Activated CD8-positive, alpha-beta memory T cell treated with anti-CD3 and anti-CD28 coated beads for 4 hours (primary cell): ENCODE results near the gene CUX1.
"Not testable (repeated sequence)": the region's sequence is repeated elsewhere in the genome, so short reads cannot be mapped to it uniquely, and the experiment has no call there.

ENCODE experiments used
- DNase-seq, 2 donors: peaks; one replicate each; pipeline ENCODE4 v3.0.0-alpha.2; 2020; ENCODE audit warnings: low read depth in 2 of 2

CUX1 gene

GRCh38 chr7:102138676-102139075 is 321.2 kb downstream of the CUX1 start:
- DNase-seq = no peak

GRCh38 chr7:102140952-102141370 is 323.5 kb downstream of the CUX1 start:
- DNase-seq = no peak

GRCh38 chr7:102142433-102142832 is 325.0 kb downstream of the CUX1 start:
- not testable (repeated sequence) for DNase-seq

- no peak for DNase-seq
These were observed 328.7 kb downstream of the CUX1 start for GRCh38 chr7:102146122-102146521.

- no peak for DNase-seq
These were observed 329.6 kb downstream of the CUX1 start for GRCh38 chr7:102147008-102147407.

GRCh38 chr7:102148799-102149198 is 331.4 kb downstream of the CUX1 start:
- DNase-seq = no peak

GRCh38 chr7:102149416-102149815 is 332.0 kb downstream of the CUX1 start:
- DNase-seq = no peak

- no peak for DNase-seq
These were observed 332.8 kb downstream of the CUX1 start for GRCh38 chr7:102150266-102150665.

- DNase-seq = no peak
These were observed 335.5 kb downstream of the CUX1 start for GRCh38 chr7:102152672-102153598.

- DNase-seq = no peak
These were observed 336.1 kb downstream of the CUX1 start for GRCh38 chr7:102153599-102153946.

GRCh38 chr7:102154425-102154824 is 337.0 kb downstream of the CUX1 start:
- no peak for DNase-seq

GRCh38 chr7:102155821-102156441 is 338.5 kb downstream of the CUX1 start:
- DNase-seq = no peak

- DNase-seq = no peak
These were observed 339.4 kb downstream of the CUX1 start for GRCh38 chr7:102156867-102157266.

GRCh38 chr7:102165136-102165535 is 347.7 kb downstream of the CUX1 start:
- DNase-seq = no peak

GRCh38 chr7:102167254-102167653 is 349.8 kb downstream of the CUX1 start:
- no peak for DNase-seq

GRCh38 chr7:102169651-102170392 is 352.4 kb downstream of the CUX1 start:
- DNase-seq = no peak

GRCh38 chr7:102170393-102170970 is 353.1 kb downstream of the CUX1 start:
- no peak for DNase-seq

GRCh38 chr7:102173669-102174068 is 356.2 kb downstream of the CUX1 start:
- DNase-seq = no peak

- no peak for DNase-seq
These were observed 358.2 kb downstream of the CUX1 start for GRCh38 chr7:102175423-102176170.

GRCh38 chr7:102178410-102178809 is 361.0 kb downstream of the CUX1 start:
- no peak for DNase-seq

- no peak for DNase-seq
These were observed 363.3 kb downstream of the CUX1 start for GRCh38 chr7:102180727-102181126.
